HepG2 (cell line): Measurements from ENCODE around the gene SMIM41. TPM values are rescaled to one million over a fixed set of nuclear protein-coding genes. Genes with fewer than 3 reads are reported as not detected.
A peak's percentile ranks its signal among the peaks of the same experiment; 100 is the strongest.

Experiments used
- ATAC-seq: fragments of 200-7000 bp; cut with Tn5 transposase; 3 replicates; pipeline ENCODE4 v1.9.1; 2020; ENCODE audit warnings: mild to moderate bottlenecking, moderate library complexity
- BruUV-seq: library from RNA; stranded (reverse); fragments of 400-500 nt; replicated peaks from 2 replicates; lab custom pipeline; 2021; lab: Mats Ljungman, UMichigan
- CTCF ChIA-PET: fragments of 300-600 bp; formaldehyde crosslinking; extraction: SDS; loops from one replicate; lab custom pipeline; 2021; ENCODE audit warnings: low total read pairs, inconsistent platforms, low intra/inter-chr PET ratio; lab: Yijun Ruan, JAX
- POLR2A ChIA-PET: fragments of 350-600 bp; sonication (Branson Sonifier 250); formaldehyde crosslinking; loops from one replicate; lab custom pipeline; 2020; ENCODE audit warnings: antibody characterized with exemption, inconsistent platforms; lab: Yijun Ruan, JAX
- DNase-seq: peaks from one replicate; pipeline ENCODE4 v3.0.0-alpha.2; 2015; ENCODE audit warnings: low spot score
- FAIRE-seq: peaks from 3 replicates; lab custom pipeline; 2011; peaks lifted over from hg19 to GRCh38; lab: Jason Lieb, UNC
- H2AFZ ChIP-seq: one replicate; pipeline ENCODE4 v1.6.1; 2011; ENCODE audit warnings: low read length, inconsistent platforms
- H3K27ac ChIP-seq: fragments of 300-600 bp; 3 replicates; pipeline ENCODE4 v1.8.0; 2011; ENCODE audit warnings: mixed run types, mild to moderate bottlenecking, mixed read lengths, low read length, inconsistent platforms; ENCODE audit not compliant: insufficient read depth; ENCODE audit errors: extremely low read length
- H3K27me3 ChIP-seq, 2 experiments: fragments of 200-600 bp in 1 of 2; 2 replicates in 1 of 2; 3 replicates in 1 of 2; pipeline versions ENCODE4 v1.6.0 to v1.8.0; 2011; ENCODE audit warnings: low read length in 2 of 2, mild to moderate bottlenecking in 2 of 2, moderate library complexity in 2 of 2, inconsistent platforms in 1 of 2; ENCODE audit not compliant: insufficient read depth in 2 of 2, control insufficient read depth in 1 of 2
- H3K36me3 ChIP-seq, 2 experiments: fragments of 200-600 bp in 1 of 2; replicated peaks in 1 of 2; 2 replicates in 1 of 2; 3 replicates in 1 of 2; pipeline versions ENCODE4 v1.5.1 to v1.8.0; 2011; ENCODE audit warnings: low read length in 2 of 2, inconsistent platforms in 1 of 2; ENCODE audit not compliant: insufficient read depth in 2 of 2, control insufficient read depth in 1 of 2
- H3K4me1 ChIP-seq: 2 replicates; pipeline ENCODE4 v1.5.1; 2012; ENCODE audit warnings: low read length, inconsistent platforms; ENCODE audit not compliant: insufficient read depth
- H3K4me2 ChIP-seq: 2 replicates; pipeline ENCODE4 v1.6.0; 2011; ENCODE audit warnings: low read depth, low read length, inconsistent platforms
- H3K4me3 ChIP-seq, 3 experiments: fragments of 200-600 bp in 1 of 3; sonication (generic), shearing (Covaris generic) in 1 of 3; replicated peaks in 1 of 3; 2 replicates each; pipeline ENCODE4 v1.5.1; 2011 to 2016; ENCODE audit warnings: low read length in 3 of 3, inconsistent platforms in 2 of 3, low read depth in 2 of 3, mild to moderate bottlenecking in 2 of 3, control low read depth in 1 of 3, mixed read lengths in 1 of 3; ENCODE audit not compliant: insufficient read depth in 1 of 3
- H3K79me2 ChIP-seq: one replicate; pipeline ENCODE4 v1.6.1; 2011; ENCODE audit warnings: low read length, inconsistent platforms; ENCODE audit not compliant: insufficient read depth
- H3K9ac ChIP-seq: 2 replicates; pipeline ENCODE4 v1.6.0; 2011; ENCODE audit warnings: mild to moderate bottlenecking, low read depth, low read length, inconsistent platforms; ENCODE audit not compliant: insufficient read depth
- H3K9me3 ChIP-seq: 2 replicates; pipeline ENCODE4 v1.5.1; 2012; ENCODE audit warnings: mild to moderate bottlenecking, low read length
- H4K20me1 ChIP-seq: 2 replicates; pipeline ENCODE4 v1.6.0; 2011; ENCODE audit warnings: inconsistent platforms, mild to moderate bottlenecking, low read length, moderate library complexity; ENCODE audit not compliant: insufficient read depth
- HCFC1 ChIP-seq: fragments of 150-350 bp; IDR thresholded peaks from 2 replicates; pipeline ENCODE4 v1.6.1; 2014; ENCODE audit warnings: low read depth, low read length
- MYC ChIP-seq: sonication (generic); formaldehyde crosslinking; IDR thresholded peaks from 2 replicates; pipeline ENCODE4 v1.9.0; 2021; ENCODE audit warnings: missing genetic modification reagents, borderline replicate concordance
- ZNF121 ChIP-seq: sonication (generic); formaldehyde crosslinking; IDR thresholded peaks from 2 replicates; pipeline ENCODE4 v1.5.0; 2020; ENCODE audit warnings: mild to moderate bottlenecking, missing genetic modification reagents
- ZNF501 ChIP-seq: sonication (generic); formaldehyde crosslinking; IDR thresholded peaks from 2 replicates; pipeline ENCODE4 v1.5.1; 2020; ENCODE audit warnings: mild to moderate bottlenecking, moderate library complexity, missing genetic modification reagents
- ZNF772 ChIP-seq: sonication (generic); formaldehyde crosslinking; IDR thresholded peaks from 2 replicates; pipeline ENCODE4 v1.5.0; 2020; ENCODE audit warnings: mild to moderate bottlenecking, missing genetic modification reagents
- ZSCAN29 ChIP-seq: sonication (generic); formaldehyde crosslinking; conservative IDR thresholded peaks from 2 replicates; pipeline ENCODE4 v1.4.0; 2020; ENCODE audit warnings: mild to moderate bottlenecking, missing genetic modification reagents
- WGBS: methylation state at CpG from one replicate; pipeline ENCODE4 v1.1.6; 2017; ENCODE audit warnings: low lambda C conversion rate; 5-methylcytosine and 5-hydroxymethylcytosine counted together
- in situ Hi-C: cut with HindIII; loops from 2 replicates; pipeline ENCODE4 v1.10.0; 2017; ENCODE audit warnings: low pct_unique_long_range_greater_than_20kb; ENCODE audit not compliant: extremely low pct_ligation_motif_present
- intact Hi-C: fragments of 100-400 bp; cut with micrococcal nuclease; formaldehyde crosslinking; loops from one replicate; pipeline ENCODE4 v1.10.0; 2022; ENCODE audit not compliant: unreplicated experiment
- polyA plus RNA-seq, 8 experiments: library from polyadenylated mRNA; depleted of rRNA in 3 of 8; stranded (reverse) in 7 of 8; unstranded in 1 of 8; fragments of >200 nt; fragmentation: Illumina TruSeq in 4 of 8; extraction: Trizol in 4 of 8; gene quantifications; 2 replicates each; pipeline versions ENCODE4 v1.2.1 to v1.2.3, GENCODE V29; 2011 to 2016; ENCODE audit warnings: low read depth in 4 of 8, missing spikeins in 1 of 8, mixed read lengths in 1 of 8; ENCODE audit not compliant: insufficient read depth in 1 of 8
- total RNA-seq, 5 experiments: library from RNA; depleted of rRNA; stranded (reverse); fragments of >200 nt; fragmentation: Illumina TruSeq; extraction: Trizol; gene quantifications; 2 replicates each; pipeline ENCODE4 v1.2.3, GENCODE V29; 2016; ENCODE audit warnings: low read depth in 1 of 5

SMIM41 gene
- total and polyA plus RNA-seq, 2 of the 13 experiments (the other 11 are each of a cell fraction or from before 2014, with no cell fraction given), result not detected

GRCh38 chr12:52082669-52082987 is 3.1 kb downstream of the SMIM41 start:
- in situ Hi-C loops, result loop anchor here (5.0 kb wide), 1 partner anchor 55 kb away; no protein-coding TSS in a partner anchor
- intact Hi-C loops, result loop anchor here (5.0 kb wide), 1 partner anchor 35 kb away; no protein-coding TSS in a partner anchor
- POLR2A ChIA-PET, result interaction anchor here (1.0 to 2.4 kb wide), 6 partner anchors 13 to 72 kb away, joined by 3 to 15 read pairs (median 4); partner anchors contain the start of gene ATG101
- Histone ChIP-seq H2AFZ (no peak overlapping the region), H3K79me2 (no peaks in the 10 kb centered on the region), H3K4me3 (peak overlapping the region; percentile 3 to 71 (median 13); a peak in 3 of 6 replicates)
- TF ChIP-seq HCFC1, result 0 out of 2 replicates have a peak, but pooled peaks have one; percentile 14
- TF ChIP-seq ZSCAN29, result 0 out of 2 replicates have a peak, but pooled peaks have one; percentile 7
- no peak for TF ChIP-seq ZNF121
- TF ChIP-seq ZNF772 (CRISPR knock-in tag), result no peak
- TF ChIP-seq MYC (CRISPR knock-in tag), result 0 out of 2 replicates have a peak, but pooled peaks have one; percentile 10
- 0 out of 2 replicates have a peak, but pooled peaks have one; percentile 6 for TF ChIP-seq ZNF501 (CRISPR knock-in tag)
- TF ChIP-seq, all 625 proteins: peak for 4
- Histone ChIP-seq H3K9me3 (no peaks in the 10 kb centered on the region), H3K27ac (peak overlapping the region; percentile 46), H4K20me1 (no peaks in the 10 kb centered on the region), H3K9ac (peak overlapping the region; percentile 54; the same call in 1 of the 2 replicates), H3K27me3 (peaks cover 11 to 31% of the 10 kb centered on the region in 2 experiments), H3K4me1 (peaks cover 49% of the 10 kb centered on the region), H3K4me2 (peak overlapping the region; percentile 81), H3K36me3 (peaks cover 3 to 12% of the 10 kb centered on the region in 2 experiments; a peak in 3 of 5 replicates)
- ATAC-seq (peak; percentile 46), DNase-seq (no peak), FAIRE-seq (no peak)
- WGBS, result 0% methylated on average over 3 of the region's 4 CpGs
- BruUV-seq, result no TSS peak
- CTCF ChIA-PET, result interaction anchor here (1.6 to 3.1 kb wide), 2 partner anchors 56 to 79 kb away, joined by 6 to 79 read pairs; no protein-coding TSS in a partner anchor
